Fibroblast of lung (primary cell): ENCODE results near the gene ZNF148. TPM values are rescaled to one million over a fixed set of nuclear protein-coding genes. Genes with fewer than 3 reads are reported as not detected.

ENCODE experiments used
- DNase-seq, 2 donors: peaks; one replicate each; pipeline versions ENCODE4 v3.0.0 to v3.0.0-alpha.2; 2010; ENCODE audit warnings: low read depth in 2 of 2
- H2AFZ ChIP-seq: 2 replicates; pipeline ENCODE4 v1.5.1; 2012; ENCODE audit warnings: low read length, control low read depth, inconsistent platforms
- H3K27ac ChIP-seq: 2 replicates; pipeline ENCODE4 v1.5.1; 2011; ENCODE audit warnings: low read length, control low read depth; ENCODE audit not compliant: insufficient read depth
- H3K27me3 ChIP-seq: 2 replicates; pipeline ENCODE4 v1.5.1; 2011; ENCODE audit warnings: mild to moderate bottlenecking, low read length; ENCODE audit not compliant: control insufficient read depth, insufficient read depth
- H3K36me3 ChIP-seq: 2 replicates; pipeline ENCODE4 v1.5.1; 2011; ENCODE audit warnings: low read length; ENCODE audit not compliant: control insufficient read depth, insufficient read depth
- H3K4me1 ChIP-seq: 2 replicates; pipeline ENCODE4 v1.5.1; 2011; ENCODE audit warnings: low read length; ENCODE audit not compliant: control insufficient read depth, insufficient read depth; ENCODE audit errors: extremely low read depth
- H3K4me2 ChIP-seq: 2 replicates; pipeline ENCODE4 v1.5.1; 2011; ENCODE audit warnings: low read length, control low read depth; ENCODE audit not compliant: insufficient read depth; ENCODE audit errors: extremely low read depth
- H3K4me3 ChIP-seq, 4 experiments: fragments of 200-600 bp in 1 of 4; sonication (generic) in 1 of 4; replicated peaks in 1 of 4; 2 replicates each; pipeline ENCODE4 v1.5.1; 2011 to 2016; ENCODE audit warnings: low read length in 4 of 4, low read depth in 3 of 4, mild to moderate bottlenecking in 3 of 4, control low read depth in 2 of 4, inconsistent platforms in 1 of 4, mixed read lengths in 1 of 4; ENCODE audit not compliant: insufficient read depth in 1 of 4; ENCODE audit errors: control extremely low read depth in 1 of 4
- H3K79me2 ChIP-seq: 2 replicates; pipeline ENCODE4 v1.5.1; 2012; ENCODE audit warnings: mild to moderate bottlenecking, low read length, inconsistent platforms; ENCODE audit not compliant: control insufficient read depth, insufficient read depth
- H3K9ac ChIP-seq: 2 replicates; pipeline ENCODE4 v1.5.1; 2011; ENCODE audit warnings: mild to moderate bottlenecking, low read length, control low read depth; ENCODE audit not compliant: insufficient read depth
- H3K9me3 ChIP-seq: 2 replicates; pipeline ENCODE4 v1.5.1; 2012; ENCODE audit warnings: low read depth, low read length; ENCODE audit not compliant: control insufficient read depth, insufficient read depth
- H4K20me1 ChIP-seq: 2 replicates; pipeline ENCODE4 v1.5.1; 2011; ENCODE audit warnings: low read length; ENCODE audit not compliant: control insufficient read depth, insufficient read depth; ENCODE audit errors: extremely low read depth
- EZH2 ChIP-seq: IDR thresholded peaks from 2 replicates; pipeline ENCODE4 v1.5.1; 2012; ENCODE audit warnings: low read length, control low read depth, mild to moderate bottlenecking; ENCODE audit errors: missing control alignments
- polyA plus RNA-seq, 2 donors: library from polyadenylated mRNA; depleted of rRNA in 1 of 2; stranded (reverse) in 1 of 2; unstranded in 1 of 2; fragments of >200 nt; gene quantifications; 2 replicates each; pipeline ENCODE4 v1.2.1, GENCODE V29; 2011 to 2012; ENCODE audit warnings: missing spikeins in 1 of 2
- total RNA-seq: library from RNA; depleted of rRNA; stranded (reverse); fragments of >200 nt; gene quantifications from 2 replicates; pipeline ENCODE4 v1.2.1, GENCODE V29; 2014
- TF ChIP-seq, protein P1 (sequence below), 2 donors: IDR thresholded peaks in 1 of 2; conservative IDR thresholded peaks in 1 of 2; 1 replicate in 1 of 2; 2 replicates in 1 of 2; pipeline ENCODE4 v1.5.1; 2011 to 2012; ENCODE audit warnings: low read length in 2 of 2, control low read depth in 1 of 2, inconsistent platforms in 1 of 2, low read depth in 1 of 2, mild to moderate bottlenecking in 1 of 2

ZNF148 gene
- total and polyA plus RNA-seq, 2 donors (not counting 1 experiment from before 2014, with no cell fraction given) = 37.7 to 41.3 TPM

GRCh38 chr3:125402639-125403038 lies 27.5 kb upstream of the ZNF148 start:
- TF ChIP-seq, protein P1, sequence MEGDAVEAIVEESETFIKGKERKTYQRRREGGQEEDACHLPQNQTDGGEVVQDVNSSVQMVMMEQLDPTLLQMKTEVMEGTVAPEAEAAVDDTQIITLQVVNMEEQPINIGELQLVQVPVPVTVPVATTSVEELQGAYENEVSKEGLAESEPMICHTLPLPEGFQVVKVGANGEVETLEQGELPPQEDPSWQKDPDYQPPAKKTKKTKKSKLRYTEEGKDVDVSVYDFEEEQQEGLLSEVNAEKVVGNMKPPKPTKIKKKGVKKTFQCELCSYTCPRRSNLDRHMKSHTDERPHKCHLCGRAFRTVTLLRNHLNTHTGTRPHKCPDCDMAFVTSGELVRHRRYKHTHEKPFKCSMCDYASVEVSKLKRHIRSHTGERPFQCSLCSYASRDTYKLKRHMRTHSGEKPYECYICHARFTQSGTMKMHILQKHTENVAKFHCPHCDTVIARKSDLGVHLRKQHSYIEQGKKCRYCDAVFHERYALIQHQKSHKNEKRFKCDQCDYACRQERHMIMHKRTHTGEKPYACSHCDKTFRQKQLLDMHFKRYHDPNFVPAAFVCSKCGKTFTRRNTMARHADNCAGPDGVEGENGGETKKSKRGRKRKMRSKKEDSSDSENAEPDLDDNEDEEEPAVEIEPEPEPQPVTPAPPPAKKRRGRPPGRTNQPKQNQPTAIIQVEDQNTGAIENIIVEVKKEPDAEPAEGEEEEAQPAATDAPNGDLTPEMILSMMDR (conservative IDR thresholded peaks at IDR 0.05 in 1 of 2, IDR thresholded peaks at IDR 0.05 in 1 of 2; ENCODE audit: low read depth in 1 of 2, low read length in 2 of 2) = no peak
- TF ChIP-seq EZH2 = no peak
- Histone ChIP-seq H3K4me2 (no peak overlapping the region), H3K36me3 (no peaks in the 10 kb centered on the region), H3K9ac (no peak overlapping the region), H3K4me1 (no peaks in the 10 kb centered on the region), H3K4me3 (no peak overlapping the region), H3K9me3 (no peaks in the 10 kb centered on the region), H3K27ac (no peak overlapping the region), H2AFZ (no peak overlapping the region), H4K20me1 (no peaks in the 10 kb centered on the region), H3K79me2 (no peaks in the 10 kb centered on the region), H3K27me3 (no peaks in the 10 kb centered on the region)
- no peak for DNase-seq

GRCh38 chr3:125401402-125401801 lies 26.3 kb upstream of the ZNF148 start:
- Histone ChIP-seq H3K4me2 (no peak overlapping the region), H3K9ac (no peak overlapping the region), H3K36me3 (no peaks in the 10 kb centered on the region), H3K4me1 (no peaks in the 10 kb centered on the region), H4K20me1 (no peaks in the 10 kb centered on the region), H3K9me3 (no peaks in the 10 kb centered on the region), H3K4me3 (no peak overlapping the region), H3K27me3 (no peaks in the 10 kb centered on the region), H3K79me2 (no peaks in the 10 kb centered on the region), H2AFZ (no peak overlapping the region), H3K27ac (no peak overlapping the region)
- TF ChIP-seq EZH2 = no peak
- TF ChIP-seq, protein P1 (conservative IDR thresholded peaks at IDR 0.05 in 1 of 2, IDR thresholded peaks at IDR 0.05 in 1 of 2; ENCODE audit: low read depth in 1 of 2, low read length in 2 of 2) = no peak
- DNase-seq = peak in 1 of 2 donors; percentile 69

- Histone ChIP-seq H4K20me1 (no peaks in the 10 kb centered on the region), H3K27ac (no peak overlapping the region), H3K4me3 (no peak overlapping the region), H3K9me3 (no peaks in the 10 kb centered on the region), H3K27me3 (no peaks in the 10 kb centered on the region), H2AFZ (no peak overlapping the region), H3K36me3 (no peaks in the 10 kb centered on the region), H3K9ac (no peak overlapping the region), H3K4me1 (no peaks in the 10 kb centered on the region), H3K79me2 (no peaks in the 10 kb centered on the region), H3K4me2 (no peak overlapping the region)
- no peak for DNase-seq
- TF ChIP-seq, protein P1 (conservative IDR thresholded peaks at IDR 0.05 in 1 of 2, IDR thresholded peaks at IDR 0.05 in 1 of 2; ENCODE audit: low read depth in 1 of 2, low read length in 2 of 2) = no peak
- TF ChIP-seq EZH2 = no peak
Observed at GRCh38 chr3:125398952-125399351, 23.8 kb upstream of the ZNF148 start.
